Measurements from ENCODE around the gene PLEKHA4.

DNA sequence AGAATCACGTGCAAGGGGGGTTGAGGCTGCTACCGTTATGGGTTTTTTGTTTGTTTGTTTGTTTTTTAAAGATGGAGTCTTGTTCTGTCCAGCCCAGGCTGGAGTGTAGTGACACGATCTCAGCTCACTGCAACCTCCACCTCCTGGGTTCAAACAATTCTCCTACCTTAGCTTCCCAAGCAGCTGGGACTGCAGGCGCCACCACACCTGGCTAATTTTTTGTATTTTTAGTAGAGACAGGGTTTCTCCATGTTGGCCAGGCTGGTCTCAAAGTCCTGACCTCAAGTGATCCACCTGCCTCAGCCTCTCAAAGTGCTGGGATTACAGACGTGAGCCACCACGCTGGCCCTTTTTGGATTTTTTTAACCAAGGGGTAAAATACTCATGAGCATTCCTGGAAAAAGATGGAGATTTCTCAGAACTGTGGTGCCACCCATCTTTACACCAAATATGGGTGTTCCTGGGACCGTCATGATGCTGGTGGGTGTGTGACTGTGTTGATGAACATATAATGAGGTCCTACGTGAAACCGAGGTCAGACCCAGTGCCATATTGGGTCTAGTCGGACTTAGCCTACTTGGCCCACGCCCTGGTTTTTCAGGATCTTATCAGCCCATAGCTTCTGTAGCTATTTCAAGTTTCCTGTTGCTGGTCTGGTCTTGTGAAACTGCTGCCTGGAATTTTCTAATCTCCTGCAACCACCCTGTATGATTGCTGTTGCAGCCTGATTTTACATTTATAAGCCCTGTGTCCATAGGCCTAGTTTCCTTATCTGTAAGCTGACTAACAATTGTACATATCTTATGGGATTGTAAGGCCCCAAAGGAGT is 10.0 kb upstream of the PLEKHA4 start:
- TF ChIP-seq EZH2phosphoT487 (IDR thresholded peaks at IDR 0.05; ENCODE audit: unreplicated experiment) (no peak), ZNF462 (CRISPR knock-in tag; IDR thresholded peaks at IDR 0.05) (no peak), CTCF (conservative IDR thresholded peaks at IDR 0.05; ENCODE audit: low read depth in 2 of 2) (no peak), POLR2AphosphoS5 (IDR thresholded peaks at IDR 0.05; ENCODE audit: low read depth) (no peak), EZH2 (IDR thresholded peaks at IDR 0.05; ENCODE audit: low read depth, unreplicated experiment) (no peak), JUNB (IDR thresholded peaks at IDR 0.05; ENCODE audit: unreplicated experiment) (no peak), STAT1 (IDR thresholded peaks at IDR 0.05; ENCODE audit: unreplicated experiment) (no peak), NANOG (IDR thresholded peaks at IDR 0.05; ENCODE audit: borderline replicate concordance) (no peak)
- TF ChIP-seq, protein P1, sequence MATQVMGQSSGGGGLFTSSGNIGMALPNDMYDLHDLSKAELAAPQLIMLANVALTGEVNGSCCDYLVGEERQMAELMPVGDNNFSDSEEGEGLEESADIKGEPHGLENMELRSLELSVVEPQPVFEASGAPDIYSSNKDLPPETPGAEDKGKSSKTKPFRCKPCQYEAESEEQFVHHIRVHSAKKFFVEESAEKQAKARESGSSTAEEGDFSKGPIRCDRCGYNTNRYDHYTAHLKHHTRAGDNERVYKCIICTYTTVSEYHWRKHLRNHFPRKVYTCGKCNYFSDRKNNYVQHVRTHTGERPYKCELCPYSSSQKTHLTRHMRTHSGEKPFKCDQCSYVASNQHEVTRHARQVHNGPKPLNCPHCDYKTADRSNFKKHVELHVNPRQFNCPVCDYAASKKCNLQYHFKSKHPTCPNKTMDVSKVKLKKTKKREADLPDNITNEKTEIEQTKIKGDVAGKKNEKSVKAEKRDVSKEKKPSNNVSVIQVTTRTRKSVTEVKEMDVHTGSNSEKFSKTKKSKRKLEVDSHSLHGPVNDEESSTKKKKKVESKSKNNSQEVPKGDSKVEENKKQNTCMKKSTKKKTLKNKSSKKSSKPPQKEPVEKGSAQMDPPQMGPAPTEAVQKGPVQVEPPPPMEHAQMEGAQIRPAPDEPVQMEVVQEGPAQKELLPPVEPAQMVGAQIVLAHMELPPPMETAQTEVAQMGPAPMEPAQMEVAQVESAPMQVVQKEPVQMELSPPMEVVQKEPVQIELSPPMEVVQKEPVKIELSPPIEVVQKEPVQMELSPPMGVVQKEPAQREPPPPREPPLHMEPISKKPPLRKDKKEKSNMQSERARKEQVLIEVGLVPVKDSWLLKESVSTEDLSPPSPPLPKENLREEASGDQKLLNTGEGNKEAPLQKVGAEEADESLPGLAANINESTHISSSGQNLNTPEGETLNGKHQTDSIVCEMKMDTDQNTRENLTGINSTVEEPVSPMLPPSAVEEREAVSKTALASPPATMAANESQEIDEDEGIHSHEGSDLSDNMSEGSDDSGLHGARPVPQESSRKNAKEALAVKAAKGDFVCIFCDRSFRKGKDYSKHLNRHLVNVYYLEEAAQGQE (IDR thresholded peaks at IDR 0.05; ENCODE audit: unreplicated experiment), result no peak
